Hematopoietic multipotent progenitor cell treated with erythropoietin and hydrocortisone succinate and interleukin-3 and kit ligand, for 6 days (in vitro differentiated cells): ENCODE measurements around the gene ABCC6.

Experiments
- DNase-seq: peaks from one replicate; pipeline ENCODE4 v3.0.0-alpha.2; 2015

Gene ABCC6

GRCh38 chr16:16139061-16139460, 84.2 kb downstream of the ABCC6 start:
- DNase-seq, result no peak

DNA sequence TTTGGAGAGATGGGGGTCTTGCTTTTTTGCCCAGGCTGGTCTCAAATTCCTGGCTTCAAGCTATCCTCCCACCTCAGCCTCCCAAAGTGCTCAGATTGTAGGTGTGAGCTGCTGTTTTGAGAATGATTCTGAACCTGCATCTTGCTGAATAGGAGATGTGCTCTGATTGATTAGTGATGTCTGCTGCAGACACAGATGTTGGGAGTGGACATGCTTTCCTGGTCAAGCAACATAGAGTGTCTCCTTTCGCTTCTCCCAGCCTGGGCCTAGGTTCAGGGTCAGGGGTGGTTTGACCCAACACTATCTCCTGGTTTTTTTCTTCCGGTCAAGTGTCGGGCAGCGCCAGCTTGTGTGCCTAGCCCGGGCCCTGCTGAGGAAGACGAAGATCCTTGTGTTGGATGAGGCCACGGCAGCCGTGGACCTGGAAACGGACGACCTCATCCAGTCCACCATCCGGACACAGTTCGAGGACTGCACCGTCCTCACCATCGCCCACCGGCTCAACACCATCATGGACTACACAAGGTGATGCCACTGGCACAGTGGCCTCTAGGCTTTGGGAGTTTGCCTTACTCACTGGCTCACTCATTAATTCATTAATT, 85.2 kb downstream of the ABCC6 start:
- DNase-seq, result no peak

GRCh38 chr16:16137110-16137509, 86.2 kb downstream of the ABCC6 start:
- no peak for DNase-seq

DNA sequence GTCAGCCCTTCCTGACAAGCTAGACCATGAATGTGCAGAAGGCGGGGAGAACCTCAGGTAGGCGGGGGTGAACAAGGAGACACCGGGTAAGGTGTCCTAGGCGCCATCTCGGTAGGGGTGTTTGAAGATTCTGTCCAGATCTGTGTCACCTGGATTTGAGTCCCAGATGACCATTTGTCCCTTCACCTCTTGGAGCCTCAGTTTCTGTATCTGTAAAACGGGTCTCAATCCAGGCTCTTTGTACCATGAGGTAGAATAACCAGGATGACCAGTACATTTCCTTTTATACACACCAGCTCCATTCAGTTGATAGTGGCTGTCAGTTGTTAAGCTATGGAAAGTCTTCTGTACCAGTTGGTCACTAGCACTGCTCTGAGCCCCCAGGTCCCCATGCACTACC, 86.7 kb downstream of the ABCC6 start:
- DNase-seq, result no peak

- no peak for DNase-seq
These were observed 89.2 kb downstream of the ABCC6 start for GRCh38 chr16:16133943-16134604.

DNA sequence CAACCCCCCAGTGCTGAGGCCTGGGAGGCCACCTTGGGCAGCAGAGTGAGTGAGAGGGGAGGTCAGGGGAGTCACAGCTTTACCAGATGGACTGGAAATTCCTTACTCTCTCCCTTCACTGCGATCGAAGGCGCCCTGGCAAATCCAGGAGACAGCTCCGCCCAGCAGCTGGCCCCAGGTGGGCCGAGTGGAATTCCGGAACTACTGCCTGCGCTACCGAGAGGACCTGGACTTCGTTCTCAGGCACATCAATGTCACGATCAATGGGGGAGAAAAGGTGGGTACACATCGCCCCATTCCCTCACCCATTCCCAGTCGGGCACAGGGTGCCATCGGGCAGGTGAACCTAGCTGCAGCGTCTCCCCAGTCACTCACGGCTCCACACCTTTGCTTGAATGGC, 91.6 kb downstream of the ABCC6 start:
- DNase-seq, result no peak

DNA sequence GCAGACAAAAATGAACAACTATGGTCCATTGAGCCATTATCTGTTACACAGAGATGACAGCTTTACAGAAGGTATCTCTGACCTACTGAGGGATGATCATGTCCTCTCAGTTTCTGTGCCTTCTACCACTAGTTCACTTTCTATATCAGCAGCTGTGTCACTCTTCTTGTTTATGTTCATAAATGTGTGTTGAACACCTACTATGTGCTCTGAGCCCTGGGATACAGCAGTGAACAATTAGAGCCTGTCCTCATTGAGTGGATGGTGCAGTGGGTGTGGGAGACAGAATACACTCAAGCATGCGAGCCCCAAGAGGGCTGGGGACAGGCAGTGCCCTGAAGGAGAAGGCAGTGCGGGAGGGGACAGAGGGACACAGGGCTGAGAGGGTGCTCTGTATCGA, 92.1 kb downstream of the ABCC6 start:
- DNase-seq, result no peak

- peak; percentile 94 for DNase-seq
These were observed 95.7 kb downstream of the ABCC6 start for GRCh38 chr16:16127469-16128116.

GRCh38 chr16:16126896-16127295, 96.4 kb downstream of the ABCC6 start:
- peak; percentile 86 for DNase-seq

GRCh38 chr16:16124974-16125373, 98.3 kb downstream of the ABCC6 start:
- no peak for DNase-seq

DNA sequence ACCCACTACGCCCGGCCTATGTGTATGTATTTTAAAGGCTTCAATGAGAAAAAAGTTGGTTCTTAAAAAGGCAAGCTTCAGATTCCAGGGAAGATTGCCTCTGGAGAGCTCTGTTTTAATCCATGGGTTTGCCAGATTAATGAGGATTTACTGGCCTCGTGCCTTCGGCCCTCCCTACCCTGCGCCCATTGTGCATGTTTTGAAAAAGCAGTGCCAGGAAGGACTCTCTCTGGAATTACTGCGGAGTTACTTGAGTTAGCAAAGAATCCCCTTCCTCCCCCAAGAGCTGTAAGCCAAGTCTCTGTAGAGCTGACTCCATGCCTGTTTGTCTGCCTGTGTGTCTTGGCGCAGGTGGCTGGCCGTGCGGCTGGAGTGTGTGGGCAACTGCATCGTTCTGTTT, 98.9 kb downstream of the ABCC6 start:
- DNase-seq, result no peak

DNA sequence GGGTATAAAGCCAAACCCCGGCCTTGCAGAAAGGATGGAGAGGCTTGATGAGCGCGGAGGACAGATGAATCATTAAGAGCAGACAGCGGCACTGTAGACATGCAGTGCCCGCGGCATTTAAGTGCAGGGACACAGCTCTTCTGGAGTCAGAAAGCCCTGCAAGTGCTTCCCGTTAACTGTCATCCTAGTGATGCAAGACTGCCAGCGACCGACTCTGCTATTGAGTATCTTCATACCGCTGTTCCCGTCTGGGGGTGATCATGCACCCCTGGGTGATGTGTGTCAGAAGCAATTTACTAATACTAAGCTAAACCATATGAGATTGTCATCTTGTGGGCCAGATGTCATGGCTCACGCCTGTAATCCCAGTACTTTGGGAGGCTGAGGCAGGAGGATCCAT, 101.0 kb downstream of the ABCC6 start:
- no peak for DNase-seq

GRCh38 chr16:16121185-16121727, 102.0 kb downstream of the ABCC6 start:
- no peak for DNase-seq

DNA sequence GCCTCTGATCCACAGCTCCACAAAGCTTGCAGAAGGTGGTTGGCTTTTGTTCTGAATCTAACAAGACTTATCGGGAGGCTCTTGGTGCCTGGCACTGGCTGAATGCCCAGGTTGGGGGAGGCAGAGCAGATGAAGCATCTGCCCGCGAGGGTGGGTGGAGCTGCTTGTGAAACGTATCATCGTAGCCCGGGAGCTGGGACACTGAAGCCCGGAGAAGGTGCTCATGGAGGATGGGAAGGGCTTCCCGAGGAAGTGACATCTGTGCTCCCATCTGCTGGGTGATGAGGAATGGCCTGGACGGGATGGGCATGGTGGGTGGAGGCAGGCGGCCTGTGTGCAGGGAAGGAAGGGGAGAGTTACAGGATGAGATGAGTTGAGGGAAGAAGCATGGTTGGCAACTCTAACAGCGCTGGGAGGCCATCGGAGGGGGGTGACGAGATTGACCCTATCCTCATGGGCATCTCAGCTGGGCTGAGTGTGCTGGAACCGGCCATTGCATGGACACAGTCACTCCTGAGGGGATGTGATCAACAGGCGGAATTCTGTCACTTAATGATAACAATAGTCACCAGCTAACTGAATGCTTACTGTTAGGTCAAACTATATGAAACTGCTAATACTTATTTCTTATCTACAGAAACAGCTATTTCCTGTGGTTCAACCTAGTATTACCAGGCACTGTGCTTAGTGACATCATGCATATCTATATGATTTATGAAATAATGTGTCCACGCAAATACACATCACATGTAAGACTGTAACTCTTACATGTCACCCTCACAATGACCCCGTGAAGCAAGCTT, 102.7 kb downstream of the ABCC6 start:
- DNase-seq, result peak; percentile 99

- no peak for DNase-seq
These were observed 103.3 kb downstream of the ABCC6 start for GRCh38 chr16:16120044-16120381.

GRCh38 chr16:16118337-16118736, 105.0 kb downstream of the ABCC6 start:
- DNase-seq, result no peak

GRCh38 chr16:16116841-16117240, 106.5 kb downstream of the ABCC6 start:
- no peak for DNase-seq

- no peak for DNase-seq
These were observed 110.2 kb downstream of the ABCC6 start for GRCh38 chr16:16113076-16113475.

- no peak for DNase-seq
These were observed 110.7 kb downstream of the ABCC6 start for GRCh38 chr16:16112450-16113053.

- no peak for DNase-seq
These were observed 111.7 kb downstream of the ABCC6 start for GRCh38 chr16:16111639-16112038.

- no peak for DNase-seq
These were observed 113.2 kb downstream of the ABCC6 start for GRCh38 chr16:16110111-16110490.

- DNase-seq, result no peak
These were observed 113.7 kb downstream of the ABCC6 start for GRCh38 chr16:16109453-16110110.

GRCh38 chr16:16108759-16109158, 114.5 kb downstream of the ABCC6 start:
- DNase-seq, result no peak
